Sigmoid colon (tissue), 7 donors: ENCODE data around the gene FRAS1. TPM values are rescaled to one million over a fixed set of nuclear protein-coding genes. Genes with fewer than 3 reads are reported as not detected.

Source experiments
- DNase-seq: peaks from one replicate; pipeline ENCODE4 v3.0.0-alpha.2; 2019
- H3K27ac ChIP-seq, 4 donors: fragments of 200-600 bp; sonication (generic); one replicate each; pipeline ENCODE4 v1.5.1; 2016 to 2019; ENCODE audit warnings: mild to moderate bottlenecking in 1 of 4
- H3K27me3 ChIP-seq, 3 donors: fragments of 200-600 bp; sonication (generic); one replicate each; pipeline ENCODE4 v1.5.1; 2019; ENCODE audit warnings: mild to moderate bottlenecking in 1 of 3
- H3K36me3 ChIP-seq, 4 donors: fragments of 200-600 bp; sonication (generic); one replicate each; pipeline ENCODE4 v1.5.1; 2016 to 2019
- H3K4me1 ChIP-seq, 4 donors: fragments of 200-600 bp; sonication (generic); one replicate each; pipeline ENCODE4 v1.5.1; 2017 to 2019
- H3K4me3 ChIP-seq, 4 donors: fragments of 200-600 bp; sonication (generic); one replicate each; pipeline ENCODE4 v1.5.1; 2017 to 2019; ENCODE audit warnings: mild to moderate bottlenecking in 2 of 4, moderate library complexity in 1 of 4
- H3K9me3 ChIP-seq, 4 donors: fragments of 200-600 bp in 3 of 4; sonication (generic) in 3 of 4; one replicate each; pipeline versions ENCODE4 v1.5.1 to v1.6.1; 2013 to 2019
- CTCF ChIP-seq, 4 experiments: fragments of 450-650 bp in 3 of 4; fragments of 200-600 bp in 1 of 4; IDR thresholded peaks; one replicate each; pipeline ENCODE4 v1.5.1; 2016 to 2019; ENCODE audit warnings: antibody characterized with exemption in 4 of 4, mild to moderate bottlenecking in 3 of 4, moderate library complexity in 2 of 4
- EP300 ChIP-seq, 4 donors: sonication (generic); formaldehyde crosslinking; IDR thresholded peaks; one replicate each; pipeline ENCODE4 v1.6.1; 2017; ENCODE audit warnings: antibody characterized with exemption in 4 of 4
- POLR2A ChIP-seq, 2 donors: fragments of 450-650 bp; IDR thresholded peaks; one replicate each; pipeline ENCODE4 v1.6.1; 2016; ENCODE audit warnings: antibody characterized with exemption in 2 of 2, mild to moderate bottlenecking in 2 of 2, moderate library complexity in 2 of 2
- POLR2AphosphoS5 ChIP-seq, 4 donors: sonication (generic); formaldehyde crosslinking; IDR thresholded peaks; one replicate each; pipeline ENCODE4 v1.6.1; 2017; ENCODE audit warnings: antibody characterized with exemption in 4 of 4
- WGBS, 2 donors: extraction: QIAGEN DNeasy Blood & Tissue Kit; methylation state at CpG; one replicate each; pipeline ENCODE4 v1.1.7; 2013; 5-methylcytosine and 5-hydroxymethylcytosine counted together
- intact Hi-C: fragments of 100-400 bp; cut with DNase I; formaldehyde crosslinking; loops from one replicate; pipeline ENCODE4 v1.15.1; 2023
- polyA plus RNA-seq, 3 donors: library from polyadenylated mRNA; stranded (reverse); fragments of 200-250 nt; gene quantifications; one replicate each; pipeline ENCODE4 v1.2.3, GENCODE V29; 2013
- total RNA-seq, 4 donors: library from RNA; depleted of rRNA; stranded (reverse); fragments of >200 nt; gene quantifications; one replicate each; pipeline ENCODE4 v1.1.0, GENCODE V29; 2016
- donor health status: healthy with polysubstance abuse.
- donor health status: Bipolar disorder and iron deficiency.
- donor health status: healthy.

Gene FRAS1
- total and polyA plus RNA-seq, 7 donors: under 0.01 to 22.4 (median 7.4) TPM; not detected in 1

DNA sequence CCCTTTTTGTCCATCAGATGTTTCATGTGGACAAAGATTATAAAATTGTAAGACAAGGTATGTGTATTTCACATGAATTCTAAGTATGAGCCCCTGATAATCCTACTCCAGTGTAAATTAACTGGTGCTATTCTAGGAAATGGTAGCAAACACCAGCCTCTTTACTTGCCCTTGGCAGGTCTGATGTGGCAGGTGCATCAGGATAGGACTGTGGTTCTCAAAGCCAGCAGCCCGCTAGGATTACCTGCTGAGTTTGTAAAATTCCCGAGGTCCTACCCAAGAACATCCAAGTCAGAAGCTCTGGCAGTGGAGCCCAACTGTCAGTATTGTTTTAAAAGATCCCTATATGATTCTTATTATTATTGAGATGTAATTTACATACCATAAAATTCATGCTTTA is 320.4 kb downstream of the FRAS1 start:
- Histone ChIP-seq H3K27ac (no peak overlapping the region), H3K4me1 (peaks cover 0 to 5% (median 2%) of the 10 kb centered on the region in 4 donors), H3K27me3 (no peaks in the 10 kb centered on the region), H3K9me3 (no peaks in the 10 kb centered on the region), H3K4me3 (no peak overlapping the region), H3K36me3 (peaks cover 0 to 19% (median 0%) of the 10 kb centered on the region in 4 donors)
- DNase-seq: no peak
- TF ChIP-seq EP300 (IDR thresholded peaks at IDR 0.05) (no peak), CTCF (IDR thresholded peaks at IDR 0.05) (no peak)
- intact Hi-C loops: no loop called here
- 89 to 90% methylated on average over 2 of the region's 2 CpGs for WGBS, 2 donors

DNA sequence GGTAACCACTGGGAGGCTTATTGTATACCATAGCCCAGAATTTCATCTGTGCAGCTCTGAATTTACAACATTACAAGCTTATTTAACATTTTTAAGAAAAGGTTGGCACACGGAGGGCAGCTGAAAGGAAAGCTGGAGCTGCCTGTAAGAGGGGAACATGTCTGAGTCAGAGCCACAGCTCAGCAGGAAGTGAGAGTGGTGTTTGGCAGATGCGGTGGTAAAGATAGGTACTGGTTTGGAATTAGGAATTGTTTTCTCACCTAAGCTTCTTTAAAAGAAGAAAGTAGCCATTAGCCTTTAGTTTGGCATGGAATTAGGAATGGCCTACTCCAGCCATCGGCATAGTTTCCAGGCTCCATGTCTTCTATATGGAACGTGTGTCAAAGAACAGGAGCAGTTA is 321.9 kb downstream of the FRAS1 start:
- WGBS, 2 donors: 81 to 88% methylated on average over 4 of the region's 4 CpGs
- Histone ChIP-seq H3K4me1 (peaks cover 0 to 5% (median 2%) of the 10 kb centered on the region in 4 donors), H3K27me3 (no peaks in the 10 kb centered on the region), H3K27ac (no peak overlapping the region), H3K9me3 (no peaks in the 10 kb centered on the region), H3K36me3 (peaks cover 0 to 7% (median 0%) of the 10 kb centered on the region in 4 donors), H3K4me3 (no peak overlapping the region)
- DNase-seq: no peak
- intact Hi-C loops: no loop called here
- TF ChIP-seq CTCF (IDR thresholded peaks at IDR 0.05): no peak
- no peak for TF ChIP-seq POLR2AphosphoS5 (IDR thresholded peaks at IDR 0.05)
- no peak for TF ChIP-seq EP300 (IDR thresholded peaks at IDR 0.05)
- no peak for TF ChIP-seq POLR2A (IDR thresholded peaks at IDR 0.05)

DNA sequence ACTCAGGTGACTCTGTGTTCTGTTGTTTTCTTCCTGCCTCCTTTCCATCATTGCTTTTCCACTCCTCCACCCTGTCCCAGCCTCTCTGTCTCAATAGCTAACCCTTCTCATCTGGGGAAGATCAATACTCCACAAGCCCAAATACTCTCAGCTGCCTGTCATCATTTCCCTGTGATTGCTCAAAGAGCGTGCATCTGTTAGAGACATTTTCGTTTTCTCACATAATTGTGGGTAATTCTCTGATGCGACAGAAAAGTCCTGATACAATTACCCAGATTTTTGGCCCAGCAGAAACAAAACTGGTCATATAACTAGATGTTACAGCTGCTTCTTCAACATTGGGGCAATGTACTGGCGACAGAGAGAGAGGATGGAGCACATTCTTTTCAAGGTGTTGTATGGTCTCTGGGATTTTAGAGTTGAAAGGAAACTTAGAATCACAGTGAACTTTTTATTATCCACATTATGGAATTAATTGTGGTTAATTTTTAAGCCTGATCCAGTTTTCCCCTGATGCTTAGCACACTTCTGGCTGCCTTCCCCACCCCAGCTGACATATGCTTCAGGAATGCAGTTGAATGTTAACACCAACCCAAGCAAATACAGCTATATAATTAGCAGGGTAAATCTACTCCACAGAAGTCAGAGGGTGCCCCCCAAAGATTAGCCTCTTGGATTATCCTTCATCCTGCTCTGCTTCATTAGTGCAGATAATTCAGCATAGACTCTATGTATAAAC is 323.0 kb downstream of the FRAS1 start:
- Histone ChIP-seq H3K4me3 (no peak overlapping the region), H3K9me3 (no peaks in the 10 kb centered on the region), H3K27ac (no peak overlapping the region), H3K27me3 (no peaks in the 10 kb centered on the region), H3K4me1 (peaks cover 0 to 5% (median 2%) of the 10 kb centered on the region in 4 donors), H3K36me3 (no peaks in the 10 kb centered on the region)
- 17 to 62% methylated on average over 4 of the region's 4 CpGs for WGBS, 2 donors
- intact Hi-C loops: no loop called here
- TF ChIP-seq CTCF (IDR thresholded peaks at IDR 0.05) (no peak), POLR2AphosphoS5 (IDR thresholded peaks at IDR 0.05) (no peak), POLR2A (IDR thresholded peaks at IDR 0.05) (no peak), EP300 (IDR thresholded peaks at IDR 0.05) (no peak)
- DNase-seq: no peak

DNA sequence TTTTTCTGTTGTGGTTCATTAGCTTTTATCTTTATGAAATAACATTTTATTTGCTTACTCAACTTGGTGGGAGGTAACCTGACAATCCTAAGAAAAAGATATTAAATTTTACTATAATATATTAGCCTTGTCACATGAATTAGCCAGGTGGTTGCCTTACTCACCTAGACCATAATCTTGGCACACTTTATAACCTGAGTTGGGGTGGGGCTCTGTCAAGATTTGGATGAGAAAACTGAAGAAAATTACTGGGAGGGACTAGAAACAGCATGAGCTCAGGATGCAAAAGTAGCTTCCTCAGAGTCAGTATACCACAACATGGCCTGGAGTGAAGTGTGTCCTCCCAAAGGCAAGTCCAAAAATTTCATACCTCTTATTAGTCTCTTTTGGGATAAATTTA is 329.6 kb downstream of the FRAS1 start:
- H3K4me1 ChIP-seq: no peaks in the 10 kb centered on the region
- DNase-seq: no peak
- H3K27me3 ChIP-seq: no peaks in the 10 kb centered on the region
- intact Hi-C loops: no loop called here
- no peaks in the 10 kb centered on the region for H3K9me3 ChIP-seq
- TF ChIP-seq CTCF (IDR thresholded peaks at IDR 0.05) (no peak), EP300 (IDR thresholded peaks at IDR 0.05) (no peak), POLR2A (IDR thresholded peaks at IDR 0.05) (no peak)
- H3K27ac ChIP-seq: no peak overlapping the region
- H3K4me3 ChIP-seq: no peak overlapping the region
- H3K36me3 ChIP-seq: no peaks in the 10 kb centered on the region

- WGBS, 2 donors: 70 to 91% methylated on average over 1 of the region's 1 CpG
- no peaks in the 10 kb centered on the region for H3K4me1 ChIP-seq
- H3K36me3 ChIP-seq: no peaks in the 10 kb centered on the region
- H3K9me3 ChIP-seq: peaks cover 0 to 5% (median 2%) of the 10 kb centered on the region in 4 donors
- intact Hi-C loops: no loop called here
- no peak overlapping the region for H3K4me3 ChIP-seq
- no peaks in the 10 kb centered on the region for H3K27me3 ChIP-seq
- H3K27ac ChIP-seq: no peak overlapping the region
- TF ChIP-seq EP300 (IDR thresholded peaks at IDR 0.05) (no peak), POLR2A (IDR thresholded peaks at IDR 0.05) (no peak), POLR2AphosphoS5 (IDR thresholded peaks at IDR 0.05) (no peak)
- DNase-seq: no peak
These were observed 338.5 kb downstream of the FRAS1 start for GRCh38 chr4:78395642-78396041.
